ENCODE data around the gene TDRD10. TPM values are rescaled to one million over a fixed set of nuclear protein-coding genes. Genes with fewer than 3 reads are reported as not detected.

TDRD10 gene
- total and polyA plus RNA-seq, 2 donors (not counting 1 experiment from before 2014, with no cell fraction given): under 0.01 TPM; not detected in 1

DNA sequence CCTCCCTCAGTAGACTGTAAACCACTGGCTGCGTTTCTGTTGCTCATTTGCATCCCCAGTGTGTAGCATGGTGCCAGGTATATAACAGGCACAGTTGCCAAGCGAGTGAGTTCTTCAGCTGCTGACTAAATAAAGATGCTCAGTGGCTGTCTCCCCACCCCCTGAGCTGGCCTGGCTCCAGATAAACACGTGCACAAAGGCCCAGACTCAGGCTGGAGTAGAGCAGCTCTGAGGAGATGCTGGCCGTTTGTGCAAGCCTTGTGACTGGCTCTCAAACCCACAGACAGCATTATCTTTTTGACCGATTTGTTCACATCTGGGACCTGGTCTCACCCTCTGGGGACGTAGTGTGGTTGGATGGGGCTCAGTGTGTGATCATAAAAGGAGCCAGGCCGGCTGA, 72.7 kb downstream of the TDRD10 start:
- H3K4me3 ChIP-seq (replicated peaks in 1 of 4; ENCODE audit: control extremely low read depth in 1 of 4, insufficient read depth in 1 of 4, low read depth in 3 of 4, low read length in 4 of 4): no peak overlapping the region
- H3K9me3 ChIP-seq (ENCODE audit: control insufficient read depth, insufficient read depth, low read depth, low read length): no peaks in the 10 kb centered on the region
- H3K27me3 ChIP-seq (ENCODE audit: control insufficient read depth, insufficient read depth, low read length): peaks cover 3% of the 10 kb centered on the region
- no peak overlapping the region for H2AFZ ChIP-seq (ENCODE audit: low read length)
- DNase-seq (ENCODE audit: low read depth in 2 of 2): peak; percentile 15
- H3K4me2 ChIP-seq (ENCODE audit: extremely low read depth, insufficient read depth, low read length): no peak overlapping the region
- no peaks in the 10 kb centered on the region for H3K79me2 ChIP-seq (ENCODE audit: control insufficient read depth, insufficient read depth, low read length)
- no peak overlapping the region for H3K9ac ChIP-seq (ENCODE audit: insufficient read depth, low read length)
- peaks cover 5% of the 10 kb centered on the region for H3K36me3 ChIP-seq (ENCODE audit: control insufficient read depth, insufficient read depth, low read length)
- no peak for TF ChIP-seq EZH2 (IDR thresholded peaks at IDR 0.05; ENCODE audit: low read length, missing control alignments)
- TF ChIP-seq, protein P1, sequence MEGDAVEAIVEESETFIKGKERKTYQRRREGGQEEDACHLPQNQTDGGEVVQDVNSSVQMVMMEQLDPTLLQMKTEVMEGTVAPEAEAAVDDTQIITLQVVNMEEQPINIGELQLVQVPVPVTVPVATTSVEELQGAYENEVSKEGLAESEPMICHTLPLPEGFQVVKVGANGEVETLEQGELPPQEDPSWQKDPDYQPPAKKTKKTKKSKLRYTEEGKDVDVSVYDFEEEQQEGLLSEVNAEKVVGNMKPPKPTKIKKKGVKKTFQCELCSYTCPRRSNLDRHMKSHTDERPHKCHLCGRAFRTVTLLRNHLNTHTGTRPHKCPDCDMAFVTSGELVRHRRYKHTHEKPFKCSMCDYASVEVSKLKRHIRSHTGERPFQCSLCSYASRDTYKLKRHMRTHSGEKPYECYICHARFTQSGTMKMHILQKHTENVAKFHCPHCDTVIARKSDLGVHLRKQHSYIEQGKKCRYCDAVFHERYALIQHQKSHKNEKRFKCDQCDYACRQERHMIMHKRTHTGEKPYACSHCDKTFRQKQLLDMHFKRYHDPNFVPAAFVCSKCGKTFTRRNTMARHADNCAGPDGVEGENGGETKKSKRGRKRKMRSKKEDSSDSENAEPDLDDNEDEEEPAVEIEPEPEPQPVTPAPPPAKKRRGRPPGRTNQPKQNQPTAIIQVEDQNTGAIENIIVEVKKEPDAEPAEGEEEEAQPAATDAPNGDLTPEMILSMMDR (conservative IDR thresholded peaks at IDR 0.05 in 1 of 2, IDR thresholded peaks at IDR 0.05 in 1 of 2; ENCODE audit: low read depth in 1 of 2, low read length in 2 of 2): no peak
- no peaks in the 10 kb centered on the region for H4K20me1 ChIP-seq (ENCODE audit: control insufficient read depth, extremely low read depth, insufficient read depth, low read length)
- H3K27ac ChIP-seq (ENCODE audit: insufficient read depth, low read length): no peak overlapping the region
- no peaks in the 10 kb centered on the region for H3K4me1 ChIP-seq (ENCODE audit: control insufficient read depth, extremely low read depth, insufficient read depth, low read length)

DNA sequence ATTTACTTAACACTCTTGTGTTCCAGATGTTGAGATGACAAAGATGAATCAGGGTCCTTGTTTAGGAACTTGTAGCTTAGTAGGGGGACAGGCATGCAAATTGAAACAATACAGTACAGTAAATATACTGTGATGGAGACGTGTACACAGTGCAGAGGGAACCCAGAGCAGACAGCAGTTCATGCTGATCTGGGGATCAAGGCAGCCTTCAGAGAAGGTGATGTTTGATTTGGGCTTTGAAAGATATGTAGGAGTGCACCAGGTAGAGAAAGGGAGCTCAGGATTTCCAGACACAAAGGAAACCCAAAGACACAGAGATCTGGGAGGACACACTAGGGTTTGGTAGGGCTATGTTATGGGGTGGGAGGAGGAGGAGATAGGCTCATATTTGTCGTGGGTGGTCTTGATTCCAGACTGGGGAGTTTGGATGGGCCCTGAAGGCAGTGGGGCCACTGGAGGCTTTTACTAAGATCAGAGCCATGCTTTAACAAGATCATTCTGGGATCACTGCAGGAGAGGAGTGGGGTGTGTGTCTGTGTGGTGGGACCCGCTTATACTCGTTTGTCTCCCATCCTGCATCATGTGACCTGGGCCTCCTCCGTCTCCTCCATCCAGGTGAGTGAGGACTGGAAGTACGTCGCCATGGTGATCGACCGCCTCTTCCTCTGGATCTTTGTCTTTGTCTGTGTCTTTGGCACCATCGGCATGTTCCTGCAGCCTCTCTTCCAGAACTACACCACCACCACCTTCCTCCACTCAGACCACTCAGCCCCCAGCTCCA, 73.3 kb downstream of the TDRD10 start:
- DNase-seq (ENCODE audit: low read depth in 2 of 2): no peak
- no peaks in the 10 kb centered on the region for H4K20me1 ChIP-seq (ENCODE audit: control insufficient read depth, extremely low read depth, insufficient read depth, low read length)
- no peak overlapping the region for H3K4me2 ChIP-seq (ENCODE audit: extremely low read depth, insufficient read depth, low read length)
- H3K9me3 ChIP-seq (ENCODE audit: control insufficient read depth, insufficient read depth, low read depth, low read length): no peaks in the 10 kb centered on the region
- no peaks in the 10 kb centered on the region for H3K79me2 ChIP-seq (ENCODE audit: control insufficient read depth, insufficient read depth, low read length)
- no peak overlapping the region for H3K27ac ChIP-seq (ENCODE audit: insufficient read depth, low read length)
- H2AFZ ChIP-seq (ENCODE audit: low read length): no peak overlapping the region
- no peaks in the 10 kb centered on the region for H3K27me3 ChIP-seq (ENCODE audit: control insufficient read depth, insufficient read depth, low read length)
- H3K4me1 ChIP-seq (ENCODE audit: control insufficient read depth, extremely low read depth, insufficient read depth, low read length): no peaks in the 10 kb centered on the region
- H3K9ac ChIP-seq (ENCODE audit: insufficient read depth, low read length): no peak overlapping the region
- peaks cover 8% of the 10 kb centered on the region for H3K36me3 ChIP-seq (ENCODE audit: control insufficient read depth, insufficient read depth, low read length)
- H3K4me3 ChIP-seq (replicated peaks in 1 of 4; ENCODE audit: control extremely low read depth in 1 of 4, insufficient read depth in 1 of 4, low read depth in 3 of 4, low read length in 4 of 4): no peak overlapping the region
- TF ChIP-seq EZH2 (IDR thresholded peaks at IDR 0.05; ENCODE audit: low read length, missing control alignments): no peak
- TF ChIP-seq, protein P1 (conservative IDR thresholded peaks at IDR 0.05 in 1 of 2, IDR thresholded peaks at IDR 0.05 in 1 of 2; ENCODE audit: low read depth in 1 of 2, low read length in 2 of 2): no peak

DNA sequence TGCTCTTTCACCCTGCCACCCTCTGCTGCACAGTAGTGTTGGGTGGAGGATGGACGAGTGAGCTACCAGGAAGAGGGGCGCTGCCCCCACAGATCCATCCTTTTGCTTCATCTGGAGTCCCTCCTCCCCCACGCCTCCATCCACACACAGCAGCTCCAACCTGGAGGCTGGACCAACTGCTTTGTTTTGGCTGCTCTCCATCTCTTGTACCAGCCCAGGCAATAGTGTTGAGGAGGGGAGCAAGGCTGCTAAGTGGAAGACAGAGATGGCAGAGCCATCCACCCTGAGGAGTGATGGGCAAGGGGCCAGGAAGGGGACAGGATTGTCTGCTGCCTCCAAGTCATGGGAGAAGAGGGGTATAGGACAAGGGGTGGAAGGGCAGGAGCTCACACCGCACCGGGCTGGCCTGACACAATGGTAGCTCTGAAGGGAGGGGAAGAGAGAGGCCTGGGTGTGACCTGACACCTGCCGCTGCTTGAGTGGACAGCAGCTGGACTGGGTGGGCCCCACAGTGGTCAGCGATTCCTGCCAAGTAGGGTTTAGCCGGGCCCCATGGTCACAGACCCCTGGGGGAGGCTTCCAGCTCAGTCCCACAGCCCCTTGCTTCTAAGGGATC, 74.0 kb downstream of the TDRD10 start:
- no peak overlapping the region for H3K9ac ChIP-seq (ENCODE audit: insufficient read depth, low read length)
- H3K4me1 ChIP-seq (ENCODE audit: control insufficient read depth, extremely low read depth, insufficient read depth, low read length): no peaks in the 10 kb centered on the region
- no peaks in the 10 kb centered on the region for H3K79me2 ChIP-seq (ENCODE audit: control insufficient read depth, insufficient read depth, low read length)
- no peak overlapping the region for H2AFZ ChIP-seq (ENCODE audit: low read length)
- H3K36me3 ChIP-seq (ENCODE audit: control insufficient read depth, insufficient read depth, low read length): peaks cover 8% of the 10 kb centered on the region
- no peaks in the 10 kb centered on the region for H3K27me3 ChIP-seq (ENCODE audit: control insufficient read depth, insufficient read depth, low read length)
- H3K4me3 ChIP-seq (replicated peaks in 1 of 4; ENCODE audit: control extremely low read depth in 1 of 4, insufficient read depth in 1 of 4, low read depth in 3 of 4, low read length in 4 of 4): no peak overlapping the region
- no peak overlapping the region for H3K27ac ChIP-seq (ENCODE audit: insufficient read depth, low read length)
- TF ChIP-seq EZH2 (IDR thresholded peaks at IDR 0.05; ENCODE audit: low read length, missing control alignments): no peak
- TF ChIP-seq, protein P1 (conservative IDR thresholded peaks at IDR 0.05 in 1 of 2, IDR thresholded peaks at IDR 0.05 in 1 of 2; ENCODE audit: low read depth in 1 of 2, low read length in 2 of 2): no peak
- no peaks in the 10 kb centered on the region for H4K20me1 ChIP-seq (ENCODE audit: control insufficient read depth, extremely low read depth, insufficient read depth, low read length)
- no peaks in the 10 kb centered on the region for H3K9me3 ChIP-seq (ENCODE audit: control insufficient read depth, insufficient read depth, low read depth, low read length)
- no peak for DNase-seq (ENCODE audit: low read depth in 2 of 2)
- no peak overlapping the region for H3K4me2 ChIP-seq (ENCODE audit: extremely low read depth, insufficient read depth, low read length)

All from fibroblast of lung (primary cell).